GM21360 (cell line): Measurements from ENCODE around the gene CDH5.
"Not testable (repeated sequence)": the region's sequence is repeated elsewhere in the genome, so short reads cannot be mapped to it uniquely, and the experiment has no call there.

Experiments used
- ATAC-seq: cut with Tn5 transposase; IDR thresholded peaks from one replicate; pipeline ENCODE4 v1.9.1; 2021; ENCODE audit warnings: mild to moderate bottlenecking, moderate library complexity; ENCODE audit not compliant: unreplicated experiment

The CDH5 gene, protein sequence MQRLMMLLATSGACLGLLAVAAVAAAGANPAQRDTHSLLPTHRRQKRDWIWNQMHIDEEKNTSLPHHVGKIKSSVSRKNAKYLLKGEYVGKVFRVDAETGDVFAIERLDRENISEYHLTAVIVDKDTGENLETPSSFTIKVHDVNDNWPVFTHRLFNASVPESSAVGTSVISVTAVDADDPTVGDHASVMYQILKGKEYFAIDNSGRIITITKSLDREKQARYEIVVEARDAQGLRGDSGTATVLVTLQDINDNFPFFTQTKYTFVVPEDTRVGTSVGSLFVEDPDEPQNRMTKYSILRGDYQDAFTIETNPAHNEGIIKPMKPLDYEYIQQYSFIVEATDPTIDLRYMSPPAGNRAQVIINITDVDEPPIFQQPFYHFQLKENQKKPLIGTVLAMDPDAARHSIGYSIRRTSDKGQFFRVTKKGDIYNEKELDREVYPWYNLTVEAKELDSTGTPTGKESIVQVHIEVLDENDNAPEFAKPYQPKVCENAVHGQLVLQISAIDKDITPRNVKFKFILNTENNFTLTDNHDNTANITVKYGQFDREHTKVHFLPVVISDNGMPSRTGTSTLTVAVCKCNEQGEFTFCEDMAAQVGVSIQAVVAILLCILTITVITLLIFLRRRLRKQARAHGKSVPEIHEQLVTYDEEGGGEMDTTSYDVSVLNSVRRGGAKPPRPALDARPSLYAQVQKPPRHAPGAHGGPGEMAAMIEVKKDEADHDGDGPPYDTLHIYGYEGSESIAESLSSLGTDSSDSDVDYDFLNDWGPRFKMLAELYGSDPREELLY

DNA sequence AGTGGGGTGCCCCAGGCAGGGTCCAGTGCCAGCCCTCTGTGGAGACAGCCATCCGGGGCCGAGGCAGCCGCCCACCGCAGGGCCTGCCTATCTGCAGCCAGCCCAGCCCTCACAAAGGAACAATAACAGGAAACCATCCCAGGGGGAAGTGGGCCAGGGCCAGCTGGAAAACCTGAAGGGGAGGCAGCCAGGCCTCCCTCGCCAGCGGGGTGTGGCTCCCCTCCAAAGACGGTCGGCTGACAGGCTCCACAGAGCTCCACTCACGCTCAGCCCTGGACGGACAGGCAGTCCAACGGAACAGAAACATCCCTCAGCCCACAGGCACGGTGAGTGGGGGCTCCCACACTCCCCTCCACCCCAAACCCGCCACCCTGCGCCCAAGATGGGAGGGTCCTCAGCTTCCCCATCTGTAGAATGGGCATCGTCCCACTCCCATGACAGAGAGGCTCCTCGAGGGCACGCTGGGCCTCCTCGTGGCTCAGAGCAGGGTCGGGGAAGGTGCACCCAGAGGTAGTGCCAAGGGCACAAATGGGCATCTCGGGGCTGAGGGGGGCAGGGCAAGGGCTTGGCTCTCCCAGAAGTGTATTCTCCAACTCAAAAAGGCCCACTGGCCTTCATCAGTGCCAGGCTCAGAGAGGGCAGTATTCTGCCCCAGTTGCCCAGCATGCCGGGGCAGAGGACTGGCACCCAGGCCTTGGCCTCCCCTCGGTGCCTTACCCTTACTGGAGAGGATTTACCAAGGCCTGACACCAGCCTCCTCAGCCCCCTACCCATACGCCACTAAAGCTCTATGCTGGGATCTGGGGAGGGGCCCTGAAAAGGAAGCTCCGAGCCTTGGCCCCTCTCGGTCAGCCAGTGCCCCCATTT lies at the start of gene CDH5:
TSS of gene CDH5 (plus strand) at position 259 of the 867 bp plus-strand sequence. CDS start 12,647 bp downstream, outside the sequence.
- ATAC-seq = no peak

DNA sequence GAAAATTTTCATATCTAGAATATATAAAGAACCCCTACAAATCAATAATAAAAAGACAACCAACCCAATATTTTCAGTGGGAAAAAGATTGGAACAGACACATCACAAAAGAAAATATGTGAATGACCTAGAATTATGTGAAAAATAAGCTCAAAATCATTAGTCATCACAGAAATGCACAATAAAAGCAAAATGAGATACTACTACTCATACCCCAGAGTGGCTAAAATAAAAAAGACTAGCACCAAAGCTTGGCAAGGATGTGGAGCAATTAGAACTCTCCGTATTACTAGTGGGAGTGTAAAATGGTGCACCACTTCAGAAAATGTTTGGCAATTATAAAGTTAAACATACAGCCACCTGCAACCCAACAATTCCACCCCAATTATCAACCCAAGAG lies 48.0 kb upstream of the CDH5 start:
- ATAC-seq = no peak

DNA sequence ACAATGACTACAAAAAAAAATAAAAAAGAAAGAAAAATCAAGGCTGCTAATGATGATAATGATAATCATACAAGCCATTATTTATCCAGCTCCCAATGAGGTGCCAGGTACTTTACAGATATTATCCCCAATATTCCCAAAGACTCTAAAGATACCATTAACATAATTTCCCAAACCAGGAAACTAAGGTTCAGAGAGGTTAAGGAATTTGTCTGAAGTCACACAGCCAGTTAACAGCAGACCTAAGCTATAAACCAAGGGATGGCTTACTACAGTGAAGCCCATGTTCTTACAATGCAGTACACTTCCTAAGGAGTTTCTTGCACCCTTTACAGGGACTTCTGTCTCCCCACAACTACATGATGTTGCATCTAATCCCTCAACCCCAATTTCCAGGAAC lies 45.7 kb upstream of the CDH5 start:
- no peak for ATAC-seq

DNA sequence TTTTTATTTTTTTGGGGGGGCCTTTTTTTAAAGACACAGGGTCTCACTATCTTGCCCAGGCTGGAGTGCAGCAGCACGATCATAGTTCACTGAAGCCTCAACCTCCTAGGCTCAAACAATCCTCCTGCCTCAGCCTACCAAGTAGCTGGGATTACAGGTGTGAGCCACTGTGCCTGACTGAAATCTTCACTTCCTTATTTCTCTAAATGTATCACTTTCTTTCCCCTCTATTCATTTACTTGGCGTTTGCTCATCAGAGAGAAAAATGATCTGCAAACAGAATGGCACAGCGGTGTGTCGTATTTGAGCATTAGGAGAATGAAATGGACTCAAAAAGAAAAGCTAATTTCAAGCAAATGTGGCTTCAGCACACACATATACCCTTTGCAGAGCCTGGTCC lies 44.3 kb upstream of the CDH5 start:
- ATAC-seq = no peak

DNA sequence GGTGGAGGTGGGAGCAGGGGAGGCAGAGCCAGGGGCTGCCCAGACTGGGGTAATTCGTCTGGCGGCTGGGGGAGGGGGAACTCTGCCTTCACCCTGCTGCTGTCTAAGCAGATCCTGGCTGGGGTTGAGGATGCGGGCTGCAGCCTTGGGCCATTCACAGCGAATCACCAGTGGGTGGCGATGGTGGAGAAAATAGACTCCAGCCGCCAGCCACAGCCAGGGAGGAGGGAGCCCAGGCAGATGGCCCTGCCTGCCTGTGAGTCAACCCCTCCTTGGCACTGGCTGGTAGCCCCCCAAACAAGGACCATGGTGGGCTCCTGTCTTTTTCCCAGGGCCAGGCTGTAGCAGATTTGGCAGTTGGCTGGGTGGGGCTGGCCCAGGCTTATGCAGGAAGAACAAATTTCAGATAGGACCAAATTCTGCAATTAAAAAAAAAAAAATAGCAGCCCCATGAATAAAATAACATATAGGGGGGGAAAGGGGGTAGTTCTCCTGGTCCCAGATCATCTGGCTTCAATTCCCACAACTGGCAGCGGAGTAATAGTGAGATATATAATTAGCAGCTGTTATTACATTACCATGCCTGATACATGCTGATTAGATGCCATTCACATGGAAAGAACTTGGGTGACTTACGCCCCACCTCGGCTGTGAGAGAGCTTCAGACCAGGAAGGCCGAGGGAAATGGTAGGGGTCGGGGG lies 41.5 kb upstream of the CDH5 start:
- ATAC-seq = no peak

DNA sequence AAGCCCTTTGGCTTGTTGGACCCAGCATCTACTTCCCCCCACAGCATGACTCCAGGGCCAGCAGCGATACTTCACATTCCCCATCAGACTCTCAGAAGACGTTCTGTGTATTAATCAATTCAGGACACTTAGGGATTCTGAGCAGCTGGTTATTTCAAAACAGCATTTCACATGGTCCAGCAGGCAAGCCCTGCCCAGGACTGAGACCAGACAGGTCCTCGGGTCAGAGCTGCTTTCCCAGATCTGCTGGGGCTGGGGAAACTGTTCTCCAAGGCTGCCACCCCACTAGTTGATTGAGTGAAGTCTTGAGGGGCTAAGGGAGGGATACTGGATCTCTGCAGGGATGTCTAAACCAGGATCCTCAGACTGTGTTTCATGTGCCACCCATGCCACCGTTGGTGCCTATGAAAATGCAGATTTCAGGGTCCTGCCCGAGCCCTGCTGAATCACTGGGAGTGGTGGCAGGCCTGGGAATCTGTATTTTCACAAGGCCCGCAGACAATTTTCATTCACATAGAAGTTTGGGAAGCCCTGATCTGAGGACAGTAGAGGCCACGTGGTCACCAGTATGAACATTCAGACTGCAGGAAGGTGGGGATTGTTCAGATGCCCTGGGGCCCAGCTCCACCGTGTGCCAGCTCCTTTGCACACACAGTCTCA lies 40.6 kb upstream of the CDH5 start:
- ATAC-seq = no peak

DNA sequence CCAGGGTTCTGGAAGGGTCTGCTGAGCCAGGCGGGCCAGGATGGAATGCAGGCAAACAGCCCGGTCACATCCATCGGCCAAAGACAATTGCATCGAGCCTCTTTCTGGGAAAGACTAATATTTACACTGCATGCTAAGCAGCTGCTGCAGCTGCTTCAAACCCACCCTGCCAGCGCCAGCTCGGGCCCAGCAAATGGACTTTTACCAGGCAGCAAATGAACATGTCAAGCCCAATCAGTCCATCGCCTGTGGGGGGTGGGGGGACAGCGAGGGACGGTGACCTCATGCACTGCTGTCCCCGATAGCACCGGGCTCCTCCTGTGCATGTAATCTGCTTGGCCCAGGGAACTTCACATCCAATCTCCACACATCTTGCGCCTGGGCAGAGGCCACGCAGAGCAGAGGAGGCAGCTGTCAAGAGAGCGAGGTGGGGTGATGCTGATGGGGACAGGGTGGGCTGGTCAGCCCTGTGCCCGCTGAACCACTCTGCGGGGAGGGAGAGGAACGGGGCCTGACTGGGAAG lies 39.4 kb upstream of the CDH5 start:
- no peak for ATAC-seq

DNA sequence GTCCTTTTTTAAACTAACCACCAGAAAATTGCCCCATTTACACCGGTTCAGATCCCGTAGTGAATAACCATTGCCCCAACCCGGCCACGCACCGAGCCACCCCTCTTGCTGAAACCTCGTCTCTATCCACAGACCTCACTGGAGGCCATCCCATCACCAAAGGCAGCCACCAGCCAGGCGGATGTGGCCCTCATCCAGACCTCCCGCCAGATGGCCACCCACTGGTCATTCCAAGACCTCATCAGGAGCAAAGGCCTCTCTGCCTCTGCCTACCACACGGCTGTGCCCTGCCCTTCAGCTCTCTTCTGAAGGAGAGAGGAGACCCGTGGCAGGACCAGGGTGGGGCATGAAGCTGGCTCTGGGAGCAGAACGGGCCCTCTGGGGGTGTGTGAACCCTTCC lies 38.2 kb upstream of the CDH5 start:
- ATAC-seq = no peak

DNA sequence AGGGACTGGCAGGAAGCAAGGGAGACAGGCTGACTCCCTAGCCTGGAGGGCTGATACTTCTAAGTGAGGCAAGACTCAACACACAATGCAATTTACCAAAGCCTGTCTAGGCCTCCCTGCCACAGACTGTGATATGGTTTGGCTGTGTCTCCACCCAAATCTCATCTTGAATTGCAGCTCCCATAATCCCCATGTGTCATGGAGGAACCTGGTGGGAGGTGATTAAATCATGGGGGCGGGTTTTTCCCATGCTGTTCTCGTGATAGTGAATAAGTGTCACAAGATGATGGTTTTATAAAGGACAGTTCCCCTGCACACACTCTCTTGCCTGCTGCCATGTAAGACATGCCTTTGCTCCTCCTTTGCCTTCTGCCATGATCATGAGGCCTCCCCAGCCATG lies 35.0 kb upstream of the CDH5 start:
- ATAC-seq = not testable (repeated sequence)

DNA sequence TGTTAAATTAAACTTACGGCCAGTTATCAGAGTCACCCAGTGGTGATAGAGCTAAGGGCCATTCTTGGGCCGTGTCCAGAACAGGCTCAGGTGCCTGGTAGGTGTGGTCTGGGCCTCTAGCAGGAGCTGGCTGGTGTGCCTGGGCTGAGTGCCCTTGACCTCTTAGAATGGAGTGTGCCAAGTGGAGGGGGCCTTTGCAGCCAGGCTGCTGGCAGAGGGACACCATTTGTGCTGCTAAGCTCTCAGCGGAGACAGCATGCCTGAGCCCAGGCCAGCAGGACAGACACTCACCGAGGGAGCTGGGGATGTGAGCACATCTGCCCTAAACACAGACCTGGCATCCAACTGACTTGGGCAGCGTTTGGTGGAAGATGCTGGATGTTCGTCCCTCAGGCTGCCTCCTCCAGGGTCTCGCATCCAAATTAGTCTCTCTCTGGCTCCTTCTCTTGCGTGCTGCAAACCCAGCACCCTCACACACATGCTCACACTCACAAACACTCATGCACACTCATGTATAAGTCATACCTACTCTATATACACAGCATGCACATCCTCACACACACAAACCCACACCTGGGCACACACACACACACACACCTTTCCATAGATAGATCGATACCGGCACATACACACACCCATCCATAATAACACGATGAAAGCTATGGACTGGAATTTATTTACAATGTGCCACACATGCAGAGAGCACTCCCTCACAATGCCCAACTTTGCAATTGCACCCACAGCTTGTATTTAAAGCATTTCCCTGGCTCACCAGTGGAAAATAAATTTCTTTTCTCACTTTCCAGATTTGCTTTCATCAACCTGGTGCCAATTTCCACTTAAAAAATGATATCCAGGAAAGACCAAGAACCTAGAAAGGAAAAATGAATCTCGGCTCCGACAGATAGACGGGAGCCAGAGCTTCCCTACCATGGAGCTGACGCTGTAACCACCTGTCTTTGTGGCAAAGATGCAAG lies 33.6 kb upstream of the CDH5 start:
- ATAC-seq = no peak

DNA sequence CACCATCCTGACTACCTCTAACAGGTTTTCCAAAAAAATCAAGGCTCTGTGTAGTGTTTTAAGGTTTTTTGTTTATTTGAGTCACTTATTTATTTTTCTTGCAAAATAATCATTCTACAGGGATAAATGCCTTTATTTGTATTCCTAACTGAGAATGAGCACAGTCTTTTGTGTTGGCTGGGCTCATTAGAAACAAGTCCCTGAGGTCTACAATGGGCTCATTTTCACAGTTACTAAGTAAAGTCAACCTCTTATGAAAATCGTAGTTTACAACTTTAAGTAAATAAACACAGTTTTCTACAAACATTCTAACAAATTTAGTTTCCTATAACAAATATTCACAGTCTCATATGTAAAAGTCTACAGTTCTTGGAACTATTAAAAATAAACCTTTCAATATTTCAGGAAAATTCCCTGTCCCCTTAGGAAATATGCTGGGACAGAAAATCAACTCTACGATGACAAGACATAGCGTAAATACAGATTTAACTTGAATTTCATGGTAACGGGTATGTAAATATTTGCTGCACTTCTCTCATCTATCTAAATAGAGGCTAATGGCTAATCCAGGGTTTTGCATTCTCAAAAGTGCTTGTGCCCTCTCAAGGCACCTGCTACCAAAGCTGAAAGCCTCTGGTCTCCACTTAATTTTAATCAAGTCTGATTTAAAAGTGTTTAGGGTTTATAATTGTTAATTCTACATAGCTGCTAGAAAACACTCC lies 31.5 kb upstream of the CDH5 start:
- ATAC-seq = no peak

DNA sequence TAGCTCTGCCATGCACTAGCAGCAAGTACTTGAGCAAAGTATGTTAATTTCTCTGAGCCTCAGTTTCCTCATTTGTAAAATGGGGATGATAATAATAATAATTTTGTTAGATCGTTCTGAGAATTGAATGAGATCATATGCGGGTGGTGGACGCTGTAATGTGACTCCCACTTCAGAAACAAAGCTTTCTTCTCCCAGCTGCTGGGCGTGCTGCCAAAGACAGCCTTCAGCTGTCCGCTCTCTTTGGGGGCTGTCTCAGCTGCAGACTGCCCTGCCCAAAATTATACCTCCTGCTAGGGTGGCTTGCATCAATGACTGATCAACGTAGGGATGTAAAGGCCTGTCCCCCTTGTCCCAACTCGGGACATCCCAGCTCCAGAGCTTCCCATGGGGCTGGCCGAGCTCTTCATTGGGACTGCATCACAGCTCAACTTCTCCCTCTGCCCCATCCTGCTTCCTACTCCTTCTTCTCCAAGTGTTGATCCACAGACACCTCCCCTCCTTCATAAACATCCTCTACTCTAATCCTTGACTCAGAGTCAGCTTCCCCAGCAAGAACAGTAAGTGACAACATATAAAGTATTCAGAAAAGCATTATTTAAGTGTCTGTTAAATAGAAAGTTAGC lies 30.7 kb upstream of the CDH5 start:
- no peak for ATAC-seq

DNA sequence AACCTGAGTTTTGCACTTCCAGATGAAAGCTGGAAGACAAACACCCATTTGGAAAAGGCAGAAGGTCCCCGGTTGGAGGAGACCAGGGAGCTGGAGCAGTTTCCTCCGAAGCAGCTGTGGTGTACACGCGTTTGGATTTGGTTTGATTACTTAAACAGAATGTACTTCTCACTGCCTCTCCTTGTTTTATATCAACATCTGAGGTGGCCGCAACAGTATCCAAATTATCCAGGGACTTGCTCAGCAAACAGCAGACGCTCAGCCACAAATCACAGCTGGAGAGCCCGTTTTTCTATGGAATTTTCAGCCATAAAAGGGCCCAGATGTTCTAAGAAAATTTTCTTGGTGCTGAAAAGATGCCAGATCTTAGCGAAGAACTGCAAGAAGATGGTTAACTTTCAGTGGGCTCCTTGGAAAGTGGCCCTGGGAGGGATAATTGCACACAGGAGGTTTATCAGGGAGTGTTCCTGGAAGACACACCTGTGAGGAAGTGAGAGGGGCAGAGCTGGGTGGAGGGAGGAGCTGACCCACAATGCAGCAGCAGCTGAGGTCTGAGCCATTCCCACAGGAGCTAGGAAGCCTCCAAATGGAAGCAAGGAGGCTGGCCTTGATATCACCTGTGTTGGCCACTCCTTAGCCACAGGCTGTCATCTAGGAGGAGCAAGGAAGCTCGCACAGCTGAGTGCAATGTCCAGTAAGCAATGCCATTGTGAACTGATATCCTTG lies 28.9 kb upstream of the CDH5 start:
- ATAC-seq = no peak

DNA sequence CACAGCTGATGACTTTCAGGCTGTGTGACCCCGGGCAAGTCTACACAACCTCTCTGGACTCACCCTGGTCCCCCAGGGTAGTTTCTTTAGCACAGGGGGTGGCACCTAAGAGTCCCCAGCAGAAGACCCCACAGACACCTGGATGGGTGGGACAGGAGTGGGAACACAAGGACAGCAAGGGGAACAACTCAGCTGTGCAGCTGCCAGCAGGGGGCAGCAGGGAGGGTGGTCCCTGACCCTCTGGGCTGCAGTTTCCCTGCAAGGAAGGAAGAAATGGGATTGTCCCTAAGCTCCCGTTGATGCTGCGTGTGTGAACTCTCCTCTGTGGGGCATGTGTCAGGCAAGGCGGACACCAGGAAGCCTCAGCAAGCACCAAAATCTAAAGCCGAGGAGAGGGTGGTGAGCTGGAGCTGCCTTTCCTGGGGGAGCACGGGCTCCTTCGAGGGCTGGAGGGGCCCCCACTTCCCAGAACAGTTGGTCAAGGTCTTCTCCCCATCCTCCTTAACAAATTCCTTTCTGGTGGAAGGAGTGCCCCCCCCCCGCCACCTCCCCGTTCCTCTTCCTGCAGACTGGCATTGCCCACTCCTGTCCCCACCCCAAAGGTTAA lies 24.1 kb upstream of the CDH5 start:
- no peak for ATAC-seq

DNA sequence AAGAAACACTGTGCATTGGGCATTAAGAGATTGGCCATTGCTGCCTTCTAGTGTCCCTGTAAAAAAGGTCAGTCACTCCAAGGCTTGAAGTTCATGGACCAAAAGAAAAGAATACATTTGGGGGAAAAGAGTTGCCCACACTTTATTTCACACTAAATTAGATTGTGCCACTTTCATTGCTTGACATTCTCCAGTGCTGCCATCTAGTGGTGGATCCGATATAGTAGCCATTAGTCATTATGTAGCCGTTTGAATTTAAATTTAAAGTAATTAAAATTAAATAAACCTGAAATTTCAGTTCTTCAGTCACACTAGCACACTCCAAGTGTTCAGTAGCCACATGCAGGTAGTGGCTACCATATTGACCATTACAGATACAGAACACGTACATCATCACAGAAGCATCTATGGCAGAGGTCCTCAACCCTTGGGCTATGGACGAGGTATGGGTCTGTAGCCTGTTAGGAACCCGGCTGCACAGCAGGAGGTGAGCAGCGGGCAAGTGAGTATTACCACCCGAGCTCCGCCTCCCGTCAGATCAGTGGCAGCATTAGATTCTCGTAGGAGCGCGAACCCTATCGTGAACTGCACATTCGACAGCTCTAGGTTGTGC lies 21.9 kb upstream of the CDH5 start:
- ATAC-seq = no peak

DNA sequence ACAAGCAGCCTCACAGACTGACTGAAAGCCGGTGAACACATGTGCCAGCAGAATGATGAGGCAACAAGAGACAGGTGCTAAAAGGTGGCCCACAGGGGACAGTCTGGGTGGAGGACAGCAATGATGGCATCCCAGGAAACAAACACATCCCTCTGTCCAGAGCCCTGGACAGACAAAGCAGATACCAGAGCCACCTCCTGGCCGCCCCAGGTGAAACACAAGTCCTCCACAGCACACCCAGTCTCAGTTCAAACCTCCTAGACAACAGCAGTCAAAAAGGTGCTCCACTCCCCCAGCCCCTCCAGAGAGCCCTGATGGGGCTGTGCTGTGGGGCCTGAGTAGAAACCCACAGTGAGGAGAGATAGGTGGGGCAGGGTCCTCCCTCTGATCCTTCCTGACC lies 20.3 kb upstream of the CDH5 start:
- no peak for ATAC-seq
